Smooth muscle cell (in vitro differentiated cells): ENCODE measurements around the gene UMOD. TPM values are rescaled to one million over a fixed set of nuclear protein-coding genes. Genes with fewer than 3 reads are reported as not detected.

Source experiments
- DNase-seq: peaks from one replicate; lab custom pipeline; 2025; ENCODE audit not compliant: unreplicated experiment; lab: John Stamatoyannopoulos, UW
- H2AFZ ChIP-seq: fragments of 200-600 bp; sonication (generic); 2 replicates; pipeline ENCODE4 v1.6.0; 2016; ENCODE audit warnings: antibody characterized with exemption, low read depth, mild to moderate bottlenecking
- H3F3A ChIP-seq: fragments of 200-600 bp; sonication (generic); 2 replicates; pipeline ENCODE4 v1.6.0; 2017; ENCODE audit warnings: antibody characterized with exemption, low read depth
- H3K27ac ChIP-seq: fragments of 200-600 bp; sonication (generic); 2 replicates; pipeline ENCODE4 v1.5.1; 2016; ENCODE audit warnings: low read depth, mild to moderate bottlenecking
- H3K27me3 ChIP-seq: fragments of 200-600 bp; sonication (generic); 2 replicates; pipeline ENCODE4 v1.6.1; 2016; ENCODE audit warnings: low read depth, mild to moderate bottlenecking
- H3K36me3 ChIP-seq: fragments of 200-600 bp; sonication (generic); 2 replicates; pipeline ENCODE4 v1.5.1; 2016; ENCODE audit warnings: low read depth
- H3K4me1 ChIP-seq: fragments of 200-600 bp; sonication (generic); 2 replicates; pipeline ENCODE4 v1.5.1; 2016; ENCODE audit warnings: low read depth
- H3K4me2 ChIP-seq: fragments of 200-600 bp; sonication (generic); 2 replicates; pipeline ENCODE4 v1.6.0; 2016; ENCODE audit warnings: mild to moderate bottlenecking
- H3K4me3 ChIP-seq: fragments of 200-600 bp; sonication (generic); 2 replicates; pipeline ENCODE4 v1.5.1; 2016; ENCODE audit warnings: mild to moderate bottlenecking
- H3K79me2 ChIP-seq: fragments of 200-600 bp; sonication (generic); 2 replicates; pipeline ENCODE4 v1.6.0; 2016; ENCODE audit warnings: low read depth, mild to moderate bottlenecking
- H3K9ac ChIP-seq: fragments of 200-600 bp; sonication (generic); 2 replicates; pipeline ENCODE4 v1.6.0; 2016; ENCODE audit warnings: low read depth
- H3K9me3 ChIP-seq: fragments of 200-600 bp; sonication (generic); replicated peaks from 2 replicates; pipeline ENCODE4 v1.5.1; 2016; ENCODE audit warnings: low read depth
- H4K20me1 ChIP-seq: fragments of 200-600 bp; sonication (generic); 2 replicates; pipeline ENCODE4 v1.6.0; 2016; ENCODE audit warnings: low read depth
- CTCF ChIP-seq: fragments of 200-600 bp; sonication (generic); IDR thresholded peaks from 2 replicates; pipeline ENCODE4 v1.5.1; 2017; ENCODE audit warnings: borderline replicate concordance, mild to moderate bottlenecking, antibody characterized with exemption; ENCODE audit not compliant: insufficient read depth, poor library complexity, severe bottlenecking
- WGBS: methylation state at CpG from one replicate; pipeline ENCODE4 v1.1.7; 2016; ENCODE audit warnings: low lambda C conversion rate; 5-methylcytosine and 5-hydroxymethylcytosine counted together
- polyA plus RNA-seq: library from polyadenylated mRNA; unstranded; fragments of >200 nt; fragmentation: Nextera tagmentation; extraction: Ambion mirVana; gene quantifications from 2 replicates; pipeline ENCODE4 v1.2.1, GENCODE V29; 2016
- total RNA-seq: library from RNA; depleted of rRNA; stranded (reverse); fragments of >200 nt; gene quantifications from 2 replicates; pipeline ENCODE4 v1.2.3, GENCODE V29; 2014

UMOD gene
- total and polyA plus RNA-seq, 2 experiments from 2014 or later = not detected

GRCh38 chr16:20318006-20318405 is 34.5 kb downstream of the UMOD start:
- no peak overlapping the region for H3K27ac ChIP-seq
- no peaks in the 10 kb centered on the region for H3K36me3 ChIP-seq
- no peak overlapping the region for H3K4me2 ChIP-seq
- no peaks in the 10 kb centered on the region for H3F3A ChIP-seq
- TF ChIP-seq CTCF = no peak
- no peaks in the 10 kb centered on the region for H3K4me1 ChIP-seq
- H3K79me2 ChIP-seq = no peaks in the 10 kb centered on the region
- H4K20me1 ChIP-seq = no peaks in the 10 kb centered on the region
- WGBS = 87% methylated on average over 7 of the region's 7 CpGs
- peaks cover 4% of the 10 kb centered on the region for H3K27me3 ChIP-seq
- no peak overlapping the region for H3K9ac ChIP-seq
- H2AFZ ChIP-seq = no peak overlapping the region
- H3K9me3 ChIP-seq = no peaks in the 10 kb centered on the region
- DNase-seq = no peak
- no peak overlapping the region for H3K4me3 ChIP-seq

- no peaks in the 10 kb centered on the region for H3K4me1 ChIP-seq
- H3K27ac ChIP-seq = no peak overlapping the region
- no peak overlapping the region for H3K4me3 ChIP-seq
- H3K27me3 ChIP-seq = peaks cover 4% of the 10 kb centered on the region
- H3K9ac ChIP-seq = no peak overlapping the region
- no peaks in the 10 kb centered on the region for H3K36me3 ChIP-seq
- TF ChIP-seq CTCF = no peak
- DNase-seq = no peak
- no peaks in the 10 kb centered on the region for H3K79me2 ChIP-seq
- 84% methylated on average over 7 of the region's 8 CpGs for WGBS
- H4K20me1 ChIP-seq = no peaks in the 10 kb centered on the region
- no peak overlapping the region for H2AFZ ChIP-seq
- no peaks in the 10 kb centered on the region for H3K9me3 ChIP-seq
- H3K4me2 ChIP-seq = no peak overlapping the region
- H3F3A ChIP-seq = no peaks in the 10 kb centered on the region
Measured at GRCh38 chr16:20317117-20317516, 35.4 kb downstream of the UMOD start.

GRCh38 chr16:20316715-20317114 is 35.8 kb downstream of the UMOD start:
- no peak for TF ChIP-seq CTCF
- H2AFZ ChIP-seq = no peak overlapping the region
- H3K4me3 ChIP-seq = no peak overlapping the region
- H3K4me1 ChIP-seq = no peaks in the 10 kb centered on the region
- WGBS = 81% methylated on average over 4 of the region's 5 CpGs
- H3F3A ChIP-seq = no peaks in the 10 kb centered on the region
- H3K9me3 ChIP-seq = no peaks in the 10 kb centered on the region
- H3K9ac ChIP-seq = no peak overlapping the region
- H3K4me2 ChIP-seq = no peak overlapping the region
- no peak for DNase-seq
- H3K27ac ChIP-seq = no peak overlapping the region
- H3K27me3 ChIP-seq = peaks cover 4% of the 10 kb centered on the region
- no peaks in the 10 kb centered on the region for H4K20me1 ChIP-seq
- no peaks in the 10 kb centered on the region for H3K36me3 ChIP-seq
- H3K79me2 ChIP-seq = no peaks in the 10 kb centered on the region

- H4K20me1 ChIP-seq = no peaks in the 10 kb centered on the region
- no peak for DNase-seq
- H3K27me3 ChIP-seq = peaks cover 4% of the 10 kb centered on the region
- H3K79me2 ChIP-seq = no peaks in the 10 kb centered on the region
- H3K4me2 ChIP-seq = no peak overlapping the region
- H3K9ac ChIP-seq = no peak overlapping the region
- H3K27ac ChIP-seq = no peak overlapping the region
- no peaks in the 10 kb centered on the region for H3K4me1 ChIP-seq
- H3K9me3 ChIP-seq = no peaks in the 10 kb centered on the region
- WGBS = 90% methylated on average over 6 of the region's 6 CpGs
- no peaks in the 10 kb centered on the region for H3K36me3 ChIP-seq
- no peak overlapping the region for H3K4me3 ChIP-seq
- no peaks in the 10 kb centered on the region for H3F3A ChIP-seq
- no peak for TF ChIP-seq CTCF
- no peak overlapping the region for H2AFZ ChIP-seq
Measured at GRCh38 chr16:20315764-20316163, 36.8 kb downstream of the UMOD start.
